Measurements from ENCODE around the gene SPRED1.

DNA sequence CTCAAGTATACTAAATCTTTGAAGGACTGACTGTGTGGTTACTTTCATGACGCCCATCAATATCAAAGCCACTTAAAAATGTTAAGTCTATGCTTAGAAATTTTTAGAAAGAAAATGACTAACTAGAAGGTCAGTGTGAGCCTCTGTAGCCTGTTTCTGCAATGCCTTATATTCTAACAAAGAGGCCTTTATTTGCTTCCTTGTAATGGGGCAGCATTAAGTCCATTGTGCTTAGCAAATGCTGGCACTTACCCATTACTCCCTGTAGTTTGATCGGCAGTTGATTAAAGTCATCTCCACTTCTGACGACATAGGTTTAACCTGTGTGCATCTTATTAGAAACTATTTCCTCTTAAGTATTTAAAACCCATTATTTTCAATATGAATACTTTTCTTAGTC is 109.7 kb downstream of the SPRED1 start:
- TF ChIP-seq SPI1 (IDR thresholded peaks at IDR 0.05; ENCODE audit: borderline replicate concordance, low read depth): no peak
- TF ChIP-seq CTCF (IDR thresholded peaks at IDR 0.05; ENCODE audit: insufficient read depth, low read length): no peak
- TF ChIP-seq POLR2AphosphoS5 (IDR thresholded peaks at IDR 0.05; ENCODE audit: low read depth): no peak

Measured in HL-60 (cell line).